GOT3 (cell line): ENCODE results near the gene SUPT6H.
A peak's percentile ranks its signal among the peaks of the same experiment; 100 is the strongest.

Experiments
- DNase-seq: peaks from one replicate; lab custom pipeline; 2025; ENCODE audit warnings: mixed read lengths; lab: John Stamatoyannopoulos, UW

The SUPT6H gene

GRCh38 chr17:28737770-28738679, 76.0 kb downstream of the SUPT6H start:
- no peak for DNase-seq

GRCh38 chr17:28738680-28739384, 76.8 kb downstream of the SUPT6H start:
- no peak for DNase-seq

GRCh38 chr17:28740406-28741357, 78.7 kb downstream of the SUPT6H start:
- DNase-seq: no peak

GRCh38 chr17:28741358-28742349, 79.6 kb downstream of the SUPT6H start:
- no peak for DNase-seq

GRCh38 chr17:28743243-28744103, 81.5 kb downstream of the SUPT6H start, which contains the start of gene TRAF4:
TRAF4 (plus strand) TSS chr17:28744011; CDS start chr17:28744113, 102 bp downstream.
- peak; percentile 75 for DNase-seq

- no peak for DNase-seq
Measured at GRCh38 chr17:28744104-28744971, 82.3 kb downstream of the SUPT6H start.

GRCh38 chr17:28744972-28745785, 83.2 kb downstream of the SUPT6H start:
- DNase-seq: no peak

- DNase-seq: no peak
Measured at GRCh38 chr17:28745786-28746411, 83.9 kb downstream of the SUPT6H start.

- DNase-seq: no peak
Measured at GRCh38 chr17:28746611-28747050, 84.6 kb downstream of the SUPT6H start.

- DNase-seq: no peak
Measured at GRCh38 chr17:28747051-28747691, 85.2 kb downstream of the SUPT6H start.

- DNase-seq: no peak
Measured at GRCh38 chr17:28747801-28748750, 86.1 kb downstream of the SUPT6H start.

- no peak for DNase-seq
Measured at GRCh38 chr17:28748852-28749515, 87.0 kb downstream of the SUPT6H start.

GRCh38 chr17:28749516-28750177, 87.6 kb downstream of the SUPT6H start:
- no peak for DNase-seq
